Activated naive CD4-positive, alpha-beta T cell treated with anti-CD3 and anti-CD28 coated beads for 36 hours (primary cell): ENCODE results near the gene TENM4. TPM values are rescaled to one million over a fixed set of nuclear protein-coding genes. Genes with fewer than 3 reads are reported as not detected.
"Not testable (repeated sequence)": the region's sequence is repeated elsewhere in the genome, so short reads cannot be mapped to it uniquely, and the experiment has no call there.

Experiments
- CTCF ChIA-PET: fragments of 350-600 bp; sonication (Branson Sonifier 250); formaldehyde crosslinking; loops from one replicate; lab custom pipeline; 2021; ENCODE audit warnings: antibody characterized with exemption; lab: Charles Lee
- DNase-seq: peaks from one replicate; pipeline ENCODE4 v3.0.0-alpha.2; 2020
- H3K27ac Mint-ChIP-seq: one replicate; pipeline ENCODE4 v1.8.0; 2021; ENCODE audit warnings: mild to moderate bottlenecking, mixed read lengths
- H3K27me3 Mint-ChIP-seq: one replicate; pipeline ENCODE4 v1.8.0; 2021; ENCODE audit warnings: low read depth, mixed read lengths
- H3K36me3 Mint-ChIP-seq: one replicate; pipeline ENCODE4 v1.8.0; 2021; ENCODE audit warnings: low read depth, mixed read lengths
- H3K4me1 Mint-ChIP-seq: one replicate; pipeline ENCODE4 v1.8.0; 2021; ENCODE audit warnings: low read depth, mixed read lengths
- H3K4me3 Mint-ChIP-seq: one replicate; pipeline ENCODE4 v1.8.0; 2021; ENCODE audit warnings: mild to moderate bottlenecking, moderate library complexity, mixed read lengths
- H3K9me3 Mint-ChIP-seq: one replicate; pipeline ENCODE4 v1.8.0; 2021; ENCODE audit warnings: mixed read lengths
- intact Hi-C: fragments of 100-400 bp; cut with micrococcal nuclease; formaldehyde crosslinking; loops from one replicate; pipeline ENCODE4 v1.15.1; 2023
- total RNA-seq, 2 experiments: library from RNA; stranded (reverse); gene quantifications; one replicate each; pipeline ENCODE4 v1.2.3, GENCODE V29; 2021

Gene TENM4
- total RNA-seq, 2 experiments from 2014 or later = not detected

DNA sequence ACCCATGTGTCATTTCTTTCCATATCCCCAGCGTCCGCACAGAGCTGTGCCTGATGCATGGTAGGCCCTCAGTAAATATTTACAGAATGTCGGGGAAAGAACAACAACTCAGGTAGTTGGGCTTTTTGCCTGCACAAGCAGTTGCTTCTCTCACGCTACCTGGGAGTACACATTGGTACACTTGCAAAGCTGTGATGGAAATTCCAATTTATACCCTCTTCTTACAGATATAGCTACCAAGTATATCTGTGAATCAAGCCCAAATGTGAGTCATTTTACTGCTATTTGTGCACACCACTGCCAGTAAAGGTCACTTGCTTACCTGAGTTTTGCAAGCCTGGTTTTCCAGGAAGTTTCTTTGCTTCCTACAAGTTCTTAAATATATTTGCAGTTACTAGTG is 533.2 kb downstream of the TENM4 start:
- DNase-seq = no peak
- H3K4me3 Mint-ChIP-seq = no peak overlapping the region
- intact Hi-C loops = no loop called here
- H3K9me3 Mint-ChIP-seq = no peaks in the 10 kb centered on the region
- CTCF ChIA-PET = interaction anchor here (0.7 kb wide), 1 partner anchor 7 kb away, joined by 3 read pairs; no protein-coding TSS in a partner anchor
- H3K27me3 Mint-ChIP-seq = peaks cover 6% of the 10 kb centered on the region
- H3K4me1 Mint-ChIP-seq = no peaks in the 10 kb centered on the region
- no peaks in the 10 kb centered on the region for H3K36me3 Mint-ChIP-seq
- no peak overlapping the region for H3K27ac Mint-ChIP-seq

DNA sequence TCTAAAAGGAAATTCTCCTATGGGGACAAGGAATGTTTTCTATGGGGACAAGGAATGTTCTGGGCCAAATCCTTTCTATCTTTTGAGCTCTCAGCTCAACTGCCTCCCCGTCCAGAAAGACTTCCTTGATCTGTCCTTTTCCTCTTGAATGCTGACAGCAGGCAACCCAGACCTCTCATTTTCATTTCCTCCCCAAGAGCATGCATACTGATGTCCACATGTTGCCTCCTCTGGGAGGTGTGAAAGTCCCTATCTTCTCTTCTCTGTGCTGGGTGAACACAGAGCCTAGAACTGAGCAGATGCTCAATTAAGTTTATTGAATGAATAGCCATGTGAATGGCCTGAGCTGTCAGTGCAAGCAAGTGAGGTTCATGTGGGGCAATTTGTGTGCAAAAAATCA is 534.3 kb downstream of the TENM4 start:
- H3K36me3 Mint-ChIP-seq = no peaks in the 10 kb centered on the region
- DNase-seq = no peak
- intact Hi-C loops = no loop called here
- CTCF ChIA-PET = no interaction called here
- no peaks in the 10 kb centered on the region for H3K4me1 Mint-ChIP-seq
- no peak overlapping the region for H3K27ac Mint-ChIP-seq
- H3K9me3 Mint-ChIP-seq = no peaks in the 10 kb centered on the region
- peaks cover 15% of the 10 kb centered on the region for H3K27me3 Mint-ChIP-seq
- H3K4me3 Mint-ChIP-seq = no peak overlapping the region

DNA sequence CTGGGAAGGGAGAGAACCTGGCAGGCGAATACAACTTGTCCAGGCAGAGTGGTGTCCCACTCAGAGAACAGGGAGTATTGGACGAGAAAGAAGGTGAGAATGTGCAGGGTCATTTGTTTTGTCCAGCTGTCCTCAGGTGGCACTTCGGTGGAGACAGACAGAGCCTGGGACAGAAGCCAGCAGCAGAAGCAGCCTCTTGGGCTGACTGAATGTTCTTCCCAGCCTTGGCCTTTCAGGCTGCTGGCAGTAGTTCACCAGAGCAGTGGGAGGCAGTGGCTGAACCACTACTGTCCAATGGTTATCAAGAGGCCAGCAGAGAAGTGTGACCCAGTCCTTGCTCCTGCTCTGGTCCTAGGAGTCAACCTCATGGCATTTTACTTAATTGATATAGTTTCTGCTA is 535.1 kb downstream of the TENM4 start:
- Mint-ChIP-seq H3K27me3 (peaks cover 17% of the 10 kb centered on the region), H3K4me1 (no peaks in the 10 kb centered on the region), H3K27ac (no peak overlapping the region), H3K4me3 (no peak overlapping the region), H3K36me3 (no peaks in the 10 kb centered on the region), H3K9me3 (no peaks in the 10 kb centered on the region)
- no peak for DNase-seq
- intact Hi-C loops = no loop called here
- CTCF ChIA-PET = no interaction called here

DNA sequence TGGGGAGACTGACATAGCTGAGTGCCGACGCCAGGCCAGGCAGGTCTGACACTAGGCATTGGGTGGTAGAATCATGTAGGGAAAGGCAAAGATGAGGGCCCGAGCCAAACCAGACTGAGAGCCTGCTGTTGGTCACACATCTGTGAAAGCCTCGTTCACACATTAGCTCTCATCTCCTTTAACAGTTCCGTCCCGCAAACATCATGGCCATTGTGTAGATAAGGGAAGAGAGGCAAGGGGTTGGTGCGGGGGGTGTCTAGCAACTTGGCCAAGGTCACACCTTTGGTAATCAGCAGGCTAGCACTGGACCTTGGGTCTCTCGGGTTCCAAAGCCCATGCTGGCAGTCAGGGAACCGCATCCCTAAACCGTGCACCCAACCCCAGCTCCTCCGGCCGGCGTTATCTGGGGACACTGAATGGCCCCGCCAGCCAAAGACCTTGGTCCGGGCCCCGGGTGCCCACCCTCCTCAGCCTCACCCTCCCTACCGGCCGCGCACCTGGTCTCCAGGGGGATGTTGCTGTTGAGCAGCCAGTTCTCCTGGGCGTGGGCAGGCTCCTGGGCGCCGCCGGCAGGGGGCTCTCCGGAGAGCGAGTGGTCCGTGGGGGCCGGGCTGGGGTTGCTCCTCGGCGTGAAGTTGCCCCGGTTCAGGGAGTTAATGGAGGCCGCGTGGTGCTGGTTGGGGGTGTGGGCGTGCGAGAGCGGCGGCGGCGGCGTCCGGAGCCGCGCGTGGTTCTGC is 537.9 kb downstream of the TENM4 start:
- no peak overlapping the region for H3K27ac Mint-ChIP-seq
- intact Hi-C loops = no loop called here
- no peaks in the 10 kb centered on the region for H3K9me3 Mint-ChIP-seq
- H3K4me1 Mint-ChIP-seq = no peaks in the 10 kb centered on the region
- no peaks in the 10 kb centered on the region for H3K36me3 Mint-ChIP-seq
- peaks cover 19% of the 10 kb centered on the region for H3K27me3 Mint-ChIP-seq
- CTCF ChIA-PET = no interaction called here
- no peak for DNase-seq
- H3K4me3 Mint-ChIP-seq = no peak overlapping the region

DNA sequence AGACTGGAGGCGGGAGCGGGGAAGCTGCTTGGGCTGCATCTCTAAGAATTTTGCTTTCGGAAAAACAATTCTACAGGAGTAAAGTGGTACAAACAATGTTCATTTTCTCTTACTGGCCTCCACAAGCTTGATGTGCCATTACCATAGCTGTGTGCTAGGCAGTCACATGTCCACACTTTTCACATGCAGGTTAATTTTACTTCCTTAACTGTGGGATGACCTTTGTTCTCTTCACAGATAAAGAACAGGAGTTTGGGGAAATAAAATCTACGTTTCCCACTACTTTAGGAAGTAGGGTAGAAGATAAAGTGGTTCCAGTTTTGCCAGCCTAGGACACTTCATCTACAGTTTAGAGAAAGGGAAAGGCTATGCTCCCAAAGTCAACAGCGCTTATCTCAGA is 539.0 kb downstream of the TENM4 start:
- intact Hi-C loops = no loop called here
- CTCF ChIA-PET = interaction anchor here (1.0 kb wide), 1 partner anchor 343 kb away, joined by 3 read pairs; no protein-coding TSS in a partner anchor
- H3K27ac Mint-ChIP-seq = no peak overlapping the region
- H3K36me3 Mint-ChIP-seq = no peaks in the 10 kb centered on the region
- no peak for DNase-seq
- peaks cover 19% of the 10 kb centered on the region for H3K27me3 Mint-ChIP-seq
- H3K9me3 Mint-ChIP-seq = no peaks in the 10 kb centered on the region
- H3K4me1 Mint-ChIP-seq = no peaks in the 10 kb centered on the region
- H3K4me3 Mint-ChIP-seq = no peak overlapping the region

DNA sequence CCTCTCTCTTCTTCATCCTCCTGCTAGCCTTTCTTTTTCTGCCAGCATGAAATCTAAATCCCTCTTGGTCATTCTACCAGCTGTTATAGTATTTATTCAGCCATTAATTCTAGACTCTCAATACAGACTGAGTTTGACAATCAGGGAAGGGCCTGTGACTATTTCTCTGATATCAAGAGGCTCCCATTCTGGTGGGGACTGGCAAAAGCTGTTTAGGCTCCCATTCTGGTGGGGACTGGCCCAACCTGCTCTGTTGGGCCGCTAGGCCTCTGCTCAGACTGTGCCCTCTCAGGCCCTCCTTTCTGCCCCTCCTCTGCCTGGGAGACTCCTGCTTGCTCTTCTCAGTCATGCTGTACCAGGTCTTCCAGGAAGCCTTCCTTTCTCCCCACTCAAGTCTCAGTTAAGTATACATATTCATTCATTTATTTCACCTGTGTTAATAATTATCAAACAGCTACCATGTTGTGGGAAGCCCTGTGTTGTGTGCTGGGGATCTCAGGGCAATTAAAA is 542.5 kb downstream of the TENM4 start:
- H3K9me3 Mint-ChIP-seq = no peaks in the 10 kb centered on the region
- no peaks in the 10 kb centered on the region for H3K36me3 Mint-ChIP-seq
- H3K27me3 Mint-ChIP-seq = peaks cover 17% of the 10 kb centered on the region
- intact Hi-C loops = no loop called here
- DNase-seq = no peak
- H3K4me3 Mint-ChIP-seq = no peak overlapping the region
- no peaks in the 10 kb centered on the region for H3K4me1 Mint-ChIP-seq
- CTCF ChIA-PET = no interaction called here
- no peak overlapping the region for H3K27ac Mint-ChIP-seq

DNA sequence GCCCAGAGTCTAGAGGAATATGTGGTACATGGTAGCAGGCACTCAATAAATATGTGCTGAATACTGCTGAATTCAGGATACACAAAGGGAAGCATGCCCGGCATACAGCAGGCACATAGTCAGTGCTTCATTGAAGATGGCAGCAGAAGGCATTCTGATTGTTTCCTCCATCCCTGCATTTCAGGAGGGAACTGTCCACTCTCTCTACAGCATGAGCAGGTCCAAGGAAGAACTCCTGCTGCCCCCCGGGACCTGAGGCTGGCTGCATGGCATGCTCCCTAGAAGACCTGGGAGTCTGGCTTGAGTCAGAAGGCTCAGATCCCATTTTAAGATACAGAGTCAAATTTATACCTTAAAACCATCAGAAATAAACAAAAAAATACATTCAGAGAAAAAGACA is 546.8 kb downstream of the TENM4 start:
- Mint-ChIP-seq H3K27me3 (peaks cover 9% of the 10 kb centered on the region), H3K36me3 (no peaks in the 10 kb centered on the region), H3K27ac (no peak overlapping the region), H3K9me3 (no peaks in the 10 kb centered on the region), H3K4me1 (no peaks in the 10 kb centered on the region), H3K4me3 (no peak overlapping the region)
- no peak for DNase-seq
- intact Hi-C loops = no loop called here
- CTCF ChIA-PET = no interaction called here

DNA sequence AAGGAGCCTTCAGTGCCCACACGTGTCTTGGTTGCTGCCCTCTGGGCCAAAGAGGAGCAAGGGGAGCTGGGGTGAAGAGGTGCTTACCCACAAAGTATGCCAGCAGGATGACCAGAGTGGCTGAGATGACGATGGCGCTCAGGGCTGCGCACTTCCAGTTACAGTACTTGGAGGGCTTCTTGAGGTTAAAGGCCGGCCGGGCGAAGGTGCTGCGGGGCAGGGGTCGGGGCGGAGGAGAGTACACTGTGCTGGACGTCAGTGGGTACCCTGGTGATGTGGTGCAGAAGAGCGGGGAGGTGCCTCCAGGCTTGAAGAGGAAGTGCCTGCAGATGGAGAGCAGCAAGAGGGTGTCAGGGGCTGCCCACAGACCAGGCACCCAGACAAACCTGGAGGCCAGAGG is 551.1 kb downstream of the TENM4 start:
- no peak for DNase-seq

DNA sequence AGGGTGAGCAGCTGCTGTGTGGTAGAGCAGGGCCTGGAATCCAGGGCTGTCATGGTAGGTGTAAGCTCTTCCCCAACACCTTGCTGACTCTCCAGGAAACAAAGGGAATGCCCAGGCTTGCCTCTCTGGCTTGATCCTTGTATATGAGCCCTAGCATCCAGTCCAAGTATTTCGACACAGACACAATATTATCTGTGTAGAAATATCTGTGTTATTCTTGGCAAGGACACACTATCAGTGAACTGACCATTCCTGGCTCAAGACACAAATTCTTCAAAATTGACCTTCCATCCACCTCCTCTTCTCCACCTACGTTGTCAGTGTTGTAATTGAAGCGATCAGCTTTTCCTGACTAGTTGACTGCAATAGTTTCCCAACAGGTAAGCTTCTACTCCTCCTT is 554.2 kb downstream of the TENM4 start:
- intact Hi-C loops = no loop called here
- CTCF ChIA-PET = interaction anchor here (1.1 kb wide), 1 partner anchor 22 kb away, joined by 3 read pairs; no protein-coding TSS in a partner anchor
- H3K4me3 Mint-ChIP-seq = no peak overlapping the region
- H3K36me3 Mint-ChIP-seq = no peaks in the 10 kb centered on the region
- no peak overlapping the region for H3K27ac Mint-ChIP-seq
- no peaks in the 10 kb centered on the region for H3K9me3 Mint-ChIP-seq
- H3K4me1 Mint-ChIP-seq = no peaks in the 10 kb centered on the region
- H3K27me3 Mint-ChIP-seq = peaks cover 11% of the 10 kb centered on the region
- no peak for DNase-seq

More for the DNA sequence above, 551.1 kb downstream of the TENM4 start:
- CTCF ChIA-PET = interaction anchor here (1.5 kb wide), 1 partner anchor 174 kb away, joined by 4 read pairs; no protein-coding TSS in a partner anchor
- Mint-ChIP-seq H3K27me3 (peaks cover 9% of the 10 kb centered on the region), H3K27ac (no peak overlapping the region), H3K36me3 (no peaks in the 10 kb centered on the region), H3K4me1 (no peaks in the 10 kb centered on the region), H3K4me3 (no peak overlapping the region), H3K9me3 (no peaks in the 10 kb centered on the region)
- intact Hi-C loops = no loop called here

DNA sequence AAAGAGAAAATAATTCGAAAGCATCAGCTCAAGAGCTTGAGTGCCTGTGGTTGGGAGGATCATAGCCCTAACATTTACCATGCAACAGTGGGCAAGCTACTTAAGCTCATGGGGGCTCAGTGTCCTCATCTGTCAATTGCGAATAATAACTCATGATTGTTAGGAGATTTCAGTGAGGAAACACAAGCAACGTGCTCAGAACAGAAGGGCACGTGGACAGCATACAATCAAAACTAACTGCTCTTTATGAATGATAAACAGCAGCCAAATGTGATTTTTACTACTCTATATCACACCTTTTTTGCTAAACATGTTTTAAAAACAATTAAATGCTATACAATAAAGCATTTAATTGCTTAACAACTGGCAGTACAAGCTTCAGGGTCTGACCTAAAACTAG is 556.1 kb downstream of the TENM4 start:
- DNase-seq = no peak
- Mint-ChIP-seq H3K4me1 (no peaks in the 10 kb centered on the region), H3K36me3 (no peaks in the 10 kb centered on the region), H3K27ac (no peak overlapping the region), H3K27me3 (peaks cover 9% of the 10 kb centered on the region), H3K4me3 (no peak overlapping the region), H3K9me3 (peaks cover 1% of the 10 kb centered on the region)
- intact Hi-C loops = no loop called here
- CTCF ChIA-PET = no interaction called here

DNA sequence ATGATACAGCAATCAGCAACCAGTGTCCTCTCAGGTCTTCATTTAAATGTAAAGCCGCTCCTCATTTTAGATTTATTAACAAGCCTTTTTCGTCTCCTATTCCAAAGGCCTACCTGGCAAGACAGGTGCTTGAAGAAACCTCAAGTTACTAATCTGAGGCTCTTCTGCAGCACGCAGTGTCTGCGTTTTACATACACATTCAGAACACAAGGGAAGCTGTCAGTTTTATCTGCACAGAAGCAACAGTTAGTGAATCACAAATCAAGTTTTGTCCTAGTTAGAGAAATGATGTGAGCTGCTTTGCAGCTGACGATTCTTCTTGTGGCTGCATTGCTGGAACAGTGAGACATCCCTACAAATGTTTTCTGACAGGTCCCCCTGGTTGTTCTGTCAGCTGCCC is 557.3 kb downstream of the TENM4 start:
- Mint-ChIP-seq H3K9me3 (peaks cover 6% of the 10 kb centered on the region), H3K4me1 (no peaks in the 10 kb centered on the region), H3K27ac (no peak overlapping the region), H3K36me3 (no peaks in the 10 kb centered on the region), H3K4me3 (no peak overlapping the region), H3K27me3 (peaks cover 3% of the 10 kb centered on the region)
- intact Hi-C loops = no loop called here
- DNase-seq = no peak
- CTCF ChIA-PET = no interaction called here

DNA sequence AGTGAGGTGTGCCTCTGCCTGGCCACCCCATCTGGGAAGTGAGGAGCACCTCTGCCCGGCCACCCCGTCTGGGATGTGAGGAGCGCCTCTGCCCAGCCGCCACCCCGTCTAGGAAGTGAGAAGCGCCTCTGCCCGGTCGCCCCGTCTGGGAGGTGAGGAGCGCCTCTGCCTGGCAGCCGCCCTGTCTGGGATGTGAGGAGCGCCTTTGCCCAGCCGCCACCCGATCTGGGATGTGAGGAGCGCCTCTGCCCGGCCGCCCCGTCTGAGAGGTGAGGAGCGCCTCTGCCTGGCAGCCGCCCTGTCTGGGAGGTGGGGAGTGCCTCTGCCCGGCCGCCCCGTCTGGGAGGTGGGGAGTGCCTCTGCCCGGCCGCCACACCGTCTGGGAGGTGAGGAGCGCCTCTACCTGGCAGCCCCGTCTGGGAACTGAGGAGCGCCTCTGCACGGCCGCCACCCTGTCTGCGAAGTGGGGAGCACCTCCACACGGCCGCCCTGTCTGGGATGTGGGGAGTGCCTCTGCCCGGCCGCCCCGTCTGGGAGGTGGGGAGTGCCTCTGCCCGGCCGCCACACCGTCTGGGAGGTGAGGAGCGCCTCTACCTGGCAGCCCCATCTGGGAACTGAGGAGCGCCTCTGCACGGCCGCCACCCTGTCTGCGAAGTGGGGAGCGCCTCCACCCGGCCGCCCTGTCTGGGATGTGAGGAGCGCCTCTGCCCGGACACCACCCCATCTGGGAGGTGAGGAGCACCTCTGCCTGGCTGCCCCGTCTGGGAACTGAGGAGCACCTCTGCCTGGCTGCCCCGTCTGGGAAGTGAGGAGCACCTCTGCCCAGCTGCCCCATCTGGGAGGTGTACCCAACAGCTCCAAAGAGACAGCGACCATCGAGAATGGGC is 561.5 kb downstream of the TENM4 start:
- Mint-ChIP-seq H3K27me3 (peaks cover 11% of the 10 kb centered on the region), H3K9me3 (peaks cover 14% of the 10 kb centered on the region)
- CTCF ChIA-PET = not testable (repeated sequence)

More for the DNA sequence above, 561.5 kb downstream of the TENM4 start:
- intact Hi-C loops, H3K4me3 Mint-ChIP-seq, DNase-seq, H3K27ac Mint-ChIP-seq, H3K36me3 Mint-ChIP-seq, H3K4me1 Mint-ChIP-seq: not testable (repeated sequence)
